Mesenchymal stem cell (in vitro differentiated cells and primary cell): ENCODE results near the gene WNT3A.
"Not testable (repeated sequence)": the region's sequence is repeated elsewhere in the genome, so short reads cannot be mapped to it uniquely, and the experiment has no call there.

Source experiments
- DNase-seq: peaks from one replicate; pipeline ENCODE4 v3.0.0-alpha.2; 2013
- H2AFZ ChIP-seq: one replicate; pipeline ENCODE4 v1.6.1; 2013; ENCODE audit warnings: low read depth, mild to moderate bottlenecking, control low read depth, inconsistent platforms, low read length, moderate library complexity
- H2AK5ac ChIP-seq: 2 replicates; pipeline ENCODE4 v1.6.1; 2013; ENCODE audit warnings: low read length, moderate library complexity, mild to moderate bottlenecking, inconsistent platforms; ENCODE audit not compliant: severe bottlenecking
- H2BK120ac ChIP-seq: one replicate; pipeline ENCODE4 v1.6.1; 2013; ENCODE audit warnings: low read depth, mild to moderate bottlenecking, inconsistent platforms, low read length, moderate library complexity
- H2BK12ac ChIP-seq, 2 experiments: one replicate each; pipeline ENCODE4 v1.6.1; 2013; ENCODE audit warnings: inconsistent platforms in 2 of 2, low read length in 2 of 2, mild to moderate bottlenecking in 2 of 2, moderate library complexity in 2 of 2, control low read depth in 1 of 2
- H2BK15ac ChIP-seq: one replicate; pipeline ENCODE4 v1.6.1; 2013; ENCODE audit warnings: mild to moderate bottlenecking, low read depth, inconsistent platforms; ENCODE audit not compliant: poor library complexity, severe bottlenecking
- H2BK5ac ChIP-seq: 2 replicates; pipeline ENCODE4 v1.6.1; 2013; ENCODE audit warnings: low read depth, mild to moderate bottlenecking, low read length, control low read depth, inconsistent platforms; ENCODE audit not compliant: poor library complexity, severe bottlenecking
- H3K14ac ChIP-seq, 2 experiments: one replicate each; pipeline ENCODE4 v1.6.1; 2013; ENCODE audit warnings: inconsistent platforms in 2 of 2, low read length in 2 of 2, control low read depth in 1 of 2, mild to moderate bottlenecking in 1 of 2, moderate library complexity in 1 of 2
- H3K18ac ChIP-seq, 2 experiments: one replicate each; pipeline ENCODE4 v1.6.1; 2013; ENCODE audit warnings: inconsistent platforms in 2 of 2, low read length in 2 of 2, control low read depth in 1 of 2, low read depth in 1 of 2, mild to moderate bottlenecking in 1 of 2
- H3K23ac ChIP-seq, 2 experiments: one replicate each; pipeline ENCODE4 v1.6.1; 2013; ENCODE audit warnings: inconsistent platforms in 2 of 2, low read length in 2 of 2, mild to moderate bottlenecking in 2 of 2, moderate library complexity in 2 of 2, control low read depth in 1 of 2
- H3K27ac ChIP-seq: 2 replicates; pipeline ENCODE4 v1.5.1; 2013; ENCODE audit warnings: mild to moderate bottlenecking, moderate library complexity, low read length, control low read depth, inconsistent platforms; ENCODE audit not compliant: poor library complexity, severe bottlenecking
- H3K27me3 ChIP-seq, 2 experiments: 2 replicates each; pipeline versions ENCODE4 v1.6.1 to v1.7.0; 2013; ENCODE audit warnings: low read length in 2 of 2, mild to moderate bottlenecking in 2 of 2, moderate library complexity in 2 of 2, control low read depth in 1 of 2, inconsistent platforms in 1 of 2; ENCODE audit not compliant: control insufficient read depth in 1 of 2, insufficient read depth in 1 of 2
- H3K36me3 ChIP-seq, 2 experiments: 2 replicates each; pipeline versions ENCODE4 v1.6.1 to v1.7.0; 2013; ENCODE audit warnings: low read length in 2 of 2, control low read depth in 1 of 2, inconsistent platforms in 1 of 2, low read depth in 1 of 2, mild to moderate bottlenecking in 1 of 2; ENCODE audit not compliant: insufficient read depth in 2 of 2, control insufficient read depth in 1 of 2
- H3K4ac ChIP-seq, 2 experiments: one replicate each; pipeline ENCODE4 v1.6.1; 2013; ENCODE audit warnings: inconsistent platforms in 2 of 2, low read length in 2 of 2, mild to moderate bottlenecking in 2 of 2, moderate library complexity in 2 of 2, control low read depth in 1 of 2, low read depth in 1 of 2
- H3K4me1 ChIP-seq: 2 replicates; pipeline ENCODE4 v1.6.1; 2013; ENCODE audit warnings: low read depth, low read length, control low read depth; ENCODE audit not compliant: control insufficient read depth, insufficient read depth
- H3K4me2 ChIP-seq: 2 replicates; pipeline ENCODE4 v1.6.1; 2013; ENCODE audit warnings: low read length, mild to moderate bottlenecking, inconsistent platforms; ENCODE audit not compliant: poor library complexity, severe bottlenecking
- H3K4me3 ChIP-seq, 2 experiments: 2 replicates each; pipeline versions ENCODE4 v1.5.1 to v1.7.0; 2013; ENCODE audit warnings: low read length in 2 of 2, mild to moderate bottlenecking in 2 of 2, control low read depth in 1 of 2, low read depth in 1 of 2; ENCODE audit not compliant: insufficient read depth in 1 of 2
- H3K79me1 ChIP-seq: replicated peaks from 2 replicates; pipeline ENCODE4 v1.6.1; 2013; ENCODE audit warnings: mild to moderate bottlenecking, control low read depth, low read length, inconsistent platforms; ENCODE audit not compliant: poor library complexity, severe bottlenecking
- H3K9ac ChIP-seq: 2 replicates; pipeline ENCODE4 v1.7.0; 2013; ENCODE audit warnings: mild to moderate bottlenecking, low read length, moderate library complexity
- H3K9me3 ChIP-seq: 2 replicates; pipeline ENCODE4 v1.7.0; 2013; ENCODE audit warnings: mild to moderate bottlenecking, low read length; ENCODE audit not compliant: control insufficient read depth
- H4K8ac ChIP-seq: one replicate; pipeline ENCODE4 v1.6.1; 2013; ENCODE audit warnings: inconsistent platforms, mild to moderate bottlenecking, low read length, moderate library complexity
- H4K91ac ChIP-seq: one replicate; pipeline ENCODE4 v1.6.1; 2013; ENCODE audit warnings: mild to moderate bottlenecking, low read length, inconsistent platforms
- WGBS: methylation state at CpG from one replicate; pipeline ENCODE4 v1.1.7; 2013; ENCODE audit warnings: mixed read lengths; 5-methylcytosine and 5-hydroxymethylcytosine counted together

WNT3A gene

GRCh38 chr1:228018961-228019721, 12.3 kb downstream of the WNT3A start:
- no peaks in the 10 kb centered on the region for H3K9me3 ChIP-seq
- H3K18ac ChIP-seq, result no peak overlapping the region
- no peak overlapping the region for H2AFZ ChIP-seq
- H2BK120ac ChIP-seq, result no peak overlapping the region
- H3K27me3 ChIP-seq, result peaks cover 6 to 39% of the 10 kb centered on the region in 2 experiments
- no peak overlapping the region for H2AK5ac ChIP-seq
- H2BK12ac ChIP-seq, result no peak overlapping the region
- H3K4me2 ChIP-seq, result no peak overlapping the region
- peaks cover 5% of the 10 kb centered on the region for H3K4me1 ChIP-seq
- H3K9ac ChIP-seq, result no peak overlapping the region
- WGBS, result 73% methylated on average over 9 of the region's 9 CpGs
- H3K36me3 ChIP-seq, result no peaks in the 10 kb centered on the region
- H3K4me3 ChIP-seq, result no peak overlapping the region
- H3K4ac ChIP-seq, result no peak overlapping the region
- H2BK15ac ChIP-seq, result no peak overlapping the region
- H3K27ac ChIP-seq, result no peak overlapping the region
- H3K23ac ChIP-seq, result no peak overlapping the region
- no peak for DNase-seq
- H3K79me1 ChIP-seq, result no peaks in the 10 kb centered on the region
- H2BK5ac ChIP-seq, result no peak overlapping the region
- H3K14ac ChIP-seq, result no peak overlapping the region
- H4K91ac ChIP-seq, result no peak overlapping the region
- no peak overlapping the region for H4K8ac ChIP-seq

- not testable (repeated sequence) for H3K18ac ChIP-seq, H2AK5ac ChIP-seq, H3K23ac ChIP-seq, H2BK12ac ChIP-seq, H3K36me3 ChIP-seq, H3K14ac ChIP-seq, H3K4me2 ChIP-seq, H3K9ac ChIP-seq, H2BK5ac ChIP-seq, H3K4ac ChIP-seq, H2AFZ ChIP-seq, H3K79me1 ChIP-seq, H2BK15ac ChIP-seq, H2BK120ac ChIP-seq, H3K4me3 ChIP-seq, H3K9me3 ChIP-seq, H3K27ac ChIP-seq, H4K8ac ChIP-seq, H3K4me1 ChIP-seq, H4K91ac ChIP-seq, DNase-seq
- WGBS, result 78% methylated on average over 5 of the region's 5 CpGs
- peaks cover 6 to 38% of the 10 kb centered on the region in 2 experiments for H3K27me3 ChIP-seq
Measured at GRCh38 chr1:228019722-228020083, 12.9 kb downstream of the WNT3A start.

- Histone ChIP-seq H3K36me3 (no peaks in the 10 kb centered on the region), H2BK5ac (no peak overlapping the region), H3K4me3 (no peak overlapping the region), H2BK120ac (no peak overlapping the region), H3K27me3 (peaks cover 6 to 38% of the 10 kb centered on the region in 2 experiments), H2BK12ac (no peak overlapping the region), H4K8ac (no peak overlapping the region), H3K18ac (no peak overlapping the region), H3K9me3 (peaks cover 6% of the 10 kb centered on the region), H3K9ac (no peak overlapping the region), H3K4ac (no peak overlapping the region), H2AK5ac (no peak overlapping the region), H3K14ac (no peak overlapping the region), H3K79me1 (no peaks in the 10 kb centered on the region), H3K4me1 (no peaks in the 10 kb centered on the region), H2BK15ac (no peak overlapping the region), H2AFZ (no peak overlapping the region), H3K27ac (no peak overlapping the region), H4K91ac (no peak overlapping the region), H3K23ac (no peak overlapping the region), H3K4me2 (no peak overlapping the region)
- no peak for DNase-seq
- WGBS, result 83% methylated on average over 13 of the region's 18 CpGs
Measured at GRCh38 chr1:228020686-228021354, 14.0 kb downstream of the WNT3A start.

GRCh38 chr1:228021355-228022030, 14.7 kb downstream of the WNT3A start:
- H2AFZ ChIP-seq, result no peak overlapping the region
- no peak overlapping the region for H3K4me3 ChIP-seq
- H4K91ac ChIP-seq, result peak overlapping the region; percentile 41
- H2BK5ac ChIP-seq, result no peak overlapping the region
- no peak overlapping the region for H4K8ac ChIP-seq
- 83% methylated on average over 19 of the region's 21 CpGs for WGBS
- H3K18ac ChIP-seq, result no peak overlapping the region
- no peak overlapping the region for H3K9ac ChIP-seq
- no peak for DNase-seq
- H3K36me3 ChIP-seq, result no peaks in the 10 kb centered on the region
- H3K79me1 ChIP-seq, result no peaks in the 10 kb centered on the region
- no peak overlapping the region for H2AK5ac ChIP-seq
- H3K23ac ChIP-seq, result no peak overlapping the region
- peaks cover 6% of the 10 kb centered on the region for H3K9me3 ChIP-seq
- no peak overlapping the region for H2BK12ac ChIP-seq
- no peak overlapping the region for H3K4me2 ChIP-seq
- no peaks in the 10 kb centered on the region for H3K4me1 ChIP-seq
- H3K27ac ChIP-seq, result no peak overlapping the region
- H3K27me3 ChIP-seq, result peaks cover 6 to 35% of the 10 kb centered on the region in 2 experiments
- no peak overlapping the region for H3K4ac ChIP-seq
- H3K14ac ChIP-seq, result no peak overlapping the region
- no peak overlapping the region for H2BK120ac ChIP-seq
- no peak overlapping the region for H2BK15ac ChIP-seq
